ENCODE measurements around the gene CREBL2.

DNA sequence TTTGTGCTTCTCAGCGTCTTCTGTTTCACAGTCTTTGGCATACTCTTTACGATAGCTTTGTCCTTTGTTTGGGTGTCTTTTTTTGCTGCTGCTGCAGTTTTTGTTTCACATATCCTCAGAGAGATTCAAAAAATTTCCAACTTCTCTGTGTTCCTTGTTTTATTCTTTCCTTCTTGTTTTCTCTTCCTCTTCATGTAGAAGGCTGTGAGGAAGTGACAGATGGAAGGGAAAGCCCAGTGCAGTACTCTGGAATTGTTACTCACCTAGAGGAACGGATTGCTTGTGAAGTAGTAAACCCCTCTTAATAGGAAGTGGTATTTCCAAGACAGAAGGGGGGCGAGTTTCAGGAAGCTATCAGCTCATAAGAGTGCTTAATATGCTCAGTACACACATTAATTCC, 1.7 kb downstream of the CREBL2 start:
- TF ChIP-seq CTCF (IDR thresholded peaks at IDR 0.05 in 8 of 11, conservative IDR thresholded peaks at IDR 0.05 in 3 of 11): no peak
- TF ChIP-seq POLR2A (IDR thresholded peaks at IDR 0.05): no peak

Measured in spleen (tissue), 7 donors.